ENCODE measurements around the gene ASCL4.
"Not testable (repeated sequence)": the region's sequence is repeated elsewhere in the genome, so short reads cannot be mapped to it uniquely, and the experiment has no call there.

DNA sequence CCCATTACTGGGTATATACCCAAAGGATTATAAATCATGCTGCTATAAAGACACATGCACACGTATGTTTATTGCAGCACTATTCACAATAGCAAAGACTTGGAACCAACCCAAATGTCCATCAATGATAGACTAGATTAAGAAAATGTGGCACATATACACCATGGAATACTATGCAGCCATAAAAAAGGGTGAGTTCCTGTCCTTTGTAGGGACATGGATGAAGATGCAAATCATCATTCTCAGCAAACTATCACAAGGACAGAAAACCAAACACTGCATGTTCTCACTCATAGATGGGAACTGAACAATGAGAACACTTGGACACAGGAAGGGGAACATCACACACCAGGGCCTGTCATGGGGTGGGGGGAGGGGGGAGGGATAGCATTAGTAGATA is 46.8 kb upstream of the ASCL4 start:
- not testable (repeated sequence) for TF ChIP-seq CTCF (IDR thresholded peaks at IDR 0.05); SIN3A (IDR thresholded peaks at IDR 0.05; ENCODE audit: borderline replicate concordance, insufficient read depth, low read depth, low read length); POLR2AphosphoS5 (IDR thresholded peaks at IDR 0.05; ENCODE audit: low read depth, low read length)
